Brain microvascular endothelial cell (primary cell): ENCODE results near the gene CUL2.

Source experiments
- DNase-seq: peaks from one replicate; pipeline ENCODE4 v3.0.0-alpha.2; 2020
- H3K27ac ChIP-seq: fragments of 250-450 bp; sonication (Bioruptor Pico); 2 replicates; pipeline ENCODE4 v1.5.1; 2020; ENCODE audit warnings: mild to moderate bottlenecking, moderate library complexity
- H3K27me3 ChIP-seq: fragments of 250-450 bp; sonication (Bioruptor Pico); replicated peaks from 2 replicates; pipeline ENCODE4 v1.5.1; 2020; ENCODE audit warnings: mild to moderate bottlenecking
- H3K36me3 ChIP-seq: fragments of 250-450 bp; sonication (Bioruptor Pico); replicated peaks from 2 replicates; pipeline ENCODE4 v1.5.1; 2020; ENCODE audit warnings: mild to moderate bottlenecking
- H3K4me3 ChIP-seq: 2 replicates; pipeline ENCODE4 v1.5.1; 2011; ENCODE audit warnings: low read depth, mild to moderate bottlenecking, control low read depth, low read length, moderate library complexity
- CTCF ChIP-seq: IDR thresholded peaks from 2 replicates; pipeline ENCODE4 v1.5.1; 2011; ENCODE audit warnings: low read depth, mild to moderate bottlenecking, moderate library complexity, low read length, control low read depth, inconsistent platforms; ENCODE audit errors: missing control alignments
- in situ Hi-C: cut with HindIII; loops from 2 replicates; pipeline ENCODE4 v1.10.0; 2017; ENCODE audit warnings: low sequenced_read_pairs, low pct_ligation_motif_present

The CUL2 gene

DNA sequence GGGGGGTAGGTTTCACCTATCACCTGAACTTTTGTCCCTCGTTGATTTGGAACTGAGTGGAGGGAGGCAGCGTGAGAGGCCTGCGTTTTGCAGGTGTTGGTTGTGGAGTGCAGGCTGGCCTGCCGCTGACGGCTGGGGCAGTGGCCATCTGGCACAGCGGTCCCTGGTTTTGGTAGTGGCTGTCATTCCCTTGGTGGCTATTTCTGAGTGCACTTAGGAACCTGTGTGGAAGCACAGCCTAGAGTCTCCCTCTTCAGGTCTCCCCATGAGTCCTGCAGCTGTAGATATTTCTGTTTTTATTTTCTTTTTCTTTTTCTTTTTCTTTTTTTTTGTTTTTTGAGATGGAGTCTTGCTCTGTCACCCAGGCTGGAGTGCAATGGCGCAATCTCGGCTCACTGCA lies 129.2 kb downstream of the CUL2 start:
- peak; percentile 65 for TF ChIP-seq CTCF
- Histone ChIP-seq H3K27ac (no peak overlapping the region), H3K36me3 (no peaks in the 10 kb centered on the region), H3K4me3 (no peak overlapping the region), H3K27me3 (no peaks in the 10 kb centered on the region)
- in situ Hi-C loops = no loop called here
- DNase-seq = no peak

DNA sequence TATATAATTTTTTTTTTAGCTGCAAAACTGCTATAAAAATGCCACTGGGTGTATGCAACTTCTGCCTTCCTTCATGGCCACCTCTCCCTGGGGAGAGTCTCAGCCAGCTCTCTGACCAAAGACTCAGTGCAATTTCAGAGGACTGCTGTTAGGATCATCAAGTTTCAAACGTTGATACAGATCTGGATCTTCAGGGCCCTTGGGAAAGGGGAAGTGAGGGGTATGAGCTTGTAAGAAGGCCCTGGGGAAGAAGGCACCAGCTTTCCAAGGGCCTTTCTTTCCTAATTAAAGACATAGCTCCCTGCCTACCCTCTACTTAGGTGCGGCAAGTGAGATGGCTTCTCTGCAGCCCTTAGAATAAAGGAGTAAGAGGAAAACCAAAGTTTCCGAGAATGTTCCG lies 130.4 kb downstream of the CUL2 start:
- no peaks in the 10 kb centered on the region for H3K27me3 ChIP-seq
- no peak overlapping the region for H3K27ac ChIP-seq
- H3K36me3 ChIP-seq = no peaks in the 10 kb centered on the region
- TF ChIP-seq CTCF = no peak
- in situ Hi-C loops = no loop called here
- H3K4me3 ChIP-seq = no peak overlapping the region
- DNase-seq = no peak

DNA sequence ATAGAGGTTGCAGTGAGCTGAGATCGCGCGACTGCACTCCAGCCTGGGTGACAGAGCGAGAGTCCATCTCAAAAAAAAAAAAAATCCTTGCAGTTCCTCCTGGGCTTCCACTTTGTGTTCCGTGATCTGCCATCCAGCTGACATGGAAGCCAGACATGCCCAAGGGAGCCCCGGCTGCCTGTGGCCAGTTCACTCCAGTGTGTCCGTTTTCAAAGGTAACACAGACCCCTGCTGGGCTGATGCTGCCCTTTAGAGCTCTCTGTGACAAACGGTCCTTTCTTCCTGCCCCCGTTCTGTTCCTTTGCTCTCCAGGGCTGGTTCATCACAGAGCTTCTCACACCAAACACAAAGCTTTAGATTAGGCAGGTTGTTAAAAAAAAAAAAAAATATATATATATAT lies 130.8 kb downstream of the CUL2 start:
- in situ Hi-C loops = no loop called here
- peak; percentile 22 for TF ChIP-seq CTCF
- no peak for DNase-seq
- no peak overlapping the region for H3K27ac ChIP-seq
- no peaks in the 10 kb centered on the region for H3K36me3 ChIP-seq
- H3K4me3 ChIP-seq = no peak overlapping the region
- H3K27me3 ChIP-seq = no peaks in the 10 kb centered on the region
